ENCODE data around the gene EMILIN2. TPM values are rescaled to one million over a fixed set of nuclear protein-coding genes. Genes with fewer than 3 reads are reported as not detected.

EMILIN2 gene
- polyA plus RNA-seq, 1 donor (not counting 4 experiments of a cell fraction or from before 2014, with no cell fraction given) = 0.07 TPM

GRCh38 chr18:2919600-2919999 is 72.8 kb downstream of the EMILIN2 start:
- dilution Hi-C loops (cut with MboI; ENCODE audit: extremely low pct_ligation_motif_present, low sequenced_read_pairs) = no loop called here
- no peaks in the 10 kb centered on the region for H3K9me1 ChIP-seq (ENCODE audit: control insufficient read depth, extremely low read depth, insufficient read depth, low read length)
- H3K36me3 ChIP-seq (ENCODE audit: control insufficient read depth in 2 of 2, extremely low read depth in 1 of 2, insufficient read depth in 2 of 2, low read length in 2 of 2) = peaks cover 0 to 4% of the 10 kb centered on the region in 2 experiments
- DNase-seq (ENCODE audit: low read depth, low spot score) (no peak), FAIRE-seq (no peak)
- H3K27me3 ChIP-seq (ENCODE audit: control insufficient read depth, extremely low read depth, insufficient read depth, low read length) = no peaks in the 10 kb centered on the region
- no peaks in the 10 kb centered on the region for H3K4me1 ChIP-seq (ENCODE audit: control insufficient read depth, extremely low read depth, insufficient read depth, low read length)
- H2AFZ ChIP-seq (ENCODE audit: control insufficient read depth, low read length) = no peak overlapping the region
- H3K79me2 ChIP-seq (ENCODE audit: control insufficient read depth, insufficient read depth, low read length) = no peaks in the 10 kb centered on the region
- no peak overlapping the region for H3K27ac ChIP-seq (ENCODE audit: control insufficient read depth, insufficient read depth, low read length)
- no peaks in the 10 kb centered on the region for H3K9me3 ChIP-seq (ENCODE audit: control insufficient read depth, low read depth, low read length)
- H3K4me2 ChIP-seq (ENCODE audit: control insufficient read depth, extremely low read depth, insufficient read depth, low read depth, low read length) = no peak overlapping the region
- no peaks in the 10 kb centered on the region for H4K20me1 ChIP-seq (ENCODE audit: control insufficient read depth, extremely low read depth, insufficient read depth, low read length)
- no peak overlapping the region for H3K9ac ChIP-seq (ENCODE audit: control insufficient read depth, extremely low read depth, insufficient read depth, low read length)
- no peak for TF ChIP-seq EZH2 (IDR thresholded peaks at IDR 0.05; ENCODE audit: low read length)
- TF ChIP-seq CTCF (optimal IDR thresholded peaks at IDR 0.05 in 1 of 3, IDR thresholded peaks at IDR 0.05 in 1 of 3, conservative IDR thresholded peaks at IDR 0.05 in 1 of 3; ENCODE audit: extremely low read depth in 1 of 3, insufficient read depth in 2 of 3, low read length in 3 of 3) = no peak
- H3K4me3 ChIP-seq (ENCODE audit: control insufficient read depth in 2 of 3, extremely low read depth in 1 of 3, insufficient read depth in 2 of 3, low read depth in 1 of 3, low read length in 3 of 3) = no peak overlapping the region

GRCh38 chr18:2920027-2920426 is 73.2 kb downstream of the EMILIN2 start:
- peaks cover 0 to 4% of the 10 kb centered on the region in 2 experiments for H3K36me3 ChIP-seq (ENCODE audit: control insufficient read depth in 2 of 2, extremely low read depth in 1 of 2, insufficient read depth in 2 of 2, low read length in 2 of 2)
- DNase-seq (ENCODE audit: low read depth, low spot score) = no peak
- dilution Hi-C loops (cut with MboI; ENCODE audit: extremely low pct_ligation_motif_present, low sequenced_read_pairs) = no loop called here

More at GRCh38 chr18:2920027-2920426, 73.2 kb downstream of the EMILIN2 start:
- Histone ChIP-seq H3K4me2 (ENCODE audit: control insufficient read depth, extremely low read depth, insufficient read depth, low read depth, low read length) (no peak overlapping the region), H3K27ac (ENCODE audit: control insufficient read depth, insufficient read depth, low read length) (no peak overlapping the region), H3K79me2 (ENCODE audit: control insufficient read depth, insufficient read depth, low read length) (no peaks in the 10 kb centered on the region), H3K4me1 (ENCODE audit: control insufficient read depth, extremely low read depth, insufficient read depth, low read length) (no peaks in the 10 kb centered on the region), H2AFZ (ENCODE audit: control insufficient read depth, low read length) (no peak overlapping the region), H4K20me1 (ENCODE audit: control insufficient read depth, extremely low read depth, insufficient read depth, low read length) (no peaks in the 10 kb centered on the region), H3K9me1 (ENCODE audit: control insufficient read depth, extremely low read depth, insufficient read depth, low read length) (no peaks in the 10 kb centered on the region), H3K9ac (ENCODE audit: control insufficient read depth, extremely low read depth, insufficient read depth, low read length) (no peak overlapping the region), H3K9me3 (ENCODE audit: control insufficient read depth, low read depth, low read length) (no peaks in the 10 kb centered on the region), H3K4me3 (ENCODE audit: control insufficient read depth in 2 of 3, extremely low read depth in 1 of 3, insufficient read depth in 2 of 3, low read depth in 1 of 3, low read length in 3 of 3) (no peak overlapping the region), H3K27me3 (ENCODE audit: control insufficient read depth, extremely low read depth, insufficient read depth, low read length) (no peaks in the 10 kb centered on the region)
- FAIRE-seq = no peak
- TF ChIP-seq EZH2 (IDR thresholded peaks at IDR 0.05; ENCODE audit: low read length) (no peak), CTCF (optimal IDR thresholded peaks at IDR 0.05 in 1 of 3, IDR thresholded peaks at IDR 0.05 in 1 of 3, conservative IDR thresholded peaks at IDR 0.05 in 1 of 3; ENCODE audit: extremely low read depth in 1 of 3, insufficient read depth in 2 of 3, low read length in 3 of 3) (no peak)

Measured in keratinocyte (primary cell).